GM04503 (cell line): ENCODE data around the gene ELMOD2.
"Not testable (repeated sequence)": the region's sequence is repeated elsewhere in the genome, so short reads cannot be mapped to it uniquely, and the experiment has no call there.

Experiments
- DNase-seq: peaks from one replicate; pipeline ENCODE4 v3.0.0-alpha.2; 2012; ENCODE audit warnings: low read depth

ELMOD2 gene, protein sequence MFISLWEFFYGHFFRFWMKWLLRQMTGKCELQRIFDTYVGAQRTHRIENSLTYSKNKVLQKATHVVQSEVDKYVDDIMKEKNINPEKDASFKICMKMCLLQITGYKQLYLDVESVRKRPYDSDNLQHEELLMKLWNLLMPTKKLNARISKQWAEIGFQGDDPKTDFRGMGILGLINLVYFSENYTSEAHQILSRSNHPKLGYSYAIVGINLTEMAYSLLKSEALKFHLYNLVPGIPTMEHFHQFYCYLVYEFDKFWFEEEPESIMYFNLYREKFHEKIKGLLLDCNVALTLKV

GRCh38 chr4:140523857-140524742 lies at the start of gene ELMOD2:
ELMOD2 (plus strand) TSS chr4:140524168; CDS start chr4:140525429, 1,261 bp downstream.
- DNase-seq = peak; percentile 83

- DNase-seq = no peak
Observed at GRCh38 chr4:140483445-140483844, 40.5 kb upstream of the ELMOD2 start.

GRCh38 chr4:140485939-140486338 lies 38.0 kb upstream of the ELMOD2 start:
- no peak for DNase-seq

DNA sequence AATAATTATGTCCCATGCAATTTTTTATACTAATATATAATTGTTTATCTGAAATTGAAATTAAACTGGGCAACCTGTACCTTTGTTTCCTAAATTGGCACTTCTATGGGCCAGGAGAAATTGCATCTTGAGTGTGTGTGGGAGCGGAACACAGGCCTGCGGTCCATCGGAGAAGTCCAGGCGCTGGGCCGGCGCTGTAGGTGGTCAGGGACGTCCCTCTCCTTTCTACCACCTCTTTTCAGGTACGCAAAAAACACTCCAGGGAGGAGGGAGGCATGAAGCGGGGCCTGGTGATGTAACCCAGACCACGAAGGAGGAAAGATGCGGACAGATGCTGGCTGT lies 26.6 kb upstream of the ELMOD2 start:
- no peak for DNase-seq

DNA sequence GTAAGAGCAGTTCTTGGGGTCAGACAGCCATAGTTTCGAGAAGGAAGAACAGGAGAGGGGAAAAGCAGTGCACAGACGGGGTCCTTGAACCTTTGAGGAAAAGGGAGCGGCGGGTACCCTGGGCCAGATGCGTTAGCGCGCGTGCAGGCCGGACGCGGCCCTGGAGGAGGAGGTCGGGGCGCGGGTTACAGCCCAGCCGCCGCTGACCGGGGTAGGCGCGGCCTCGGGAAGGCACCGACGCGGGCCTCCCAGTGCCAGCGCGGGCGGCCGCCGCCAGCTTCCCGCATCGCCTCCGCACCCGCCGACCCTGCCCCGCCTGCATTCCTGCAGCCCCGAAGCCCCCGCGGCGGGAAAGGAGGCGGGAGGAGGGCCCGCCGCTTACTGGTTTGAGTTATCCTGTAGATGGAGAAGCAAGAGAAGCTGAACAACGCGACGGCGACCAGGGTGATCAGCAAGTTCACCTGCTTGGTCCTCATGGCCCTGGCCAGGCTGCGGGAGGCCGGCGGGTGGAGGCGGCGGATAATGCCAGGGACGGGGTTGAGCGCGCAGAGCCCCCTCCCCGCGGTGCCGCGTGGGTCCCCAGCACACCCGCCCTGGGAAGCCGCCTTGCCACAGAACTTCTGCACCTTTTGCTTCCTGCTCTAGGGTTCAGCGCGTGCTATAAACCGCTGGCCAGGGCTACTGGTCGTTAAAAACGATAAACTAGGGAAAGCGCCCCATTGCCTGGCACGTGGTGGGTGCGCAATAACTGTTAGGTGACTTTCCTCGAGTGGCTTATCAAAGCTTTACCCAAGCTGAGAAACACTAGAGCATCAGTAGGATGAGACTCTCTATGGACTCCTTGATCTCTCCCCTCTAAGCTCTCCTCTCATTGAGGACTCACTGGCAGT lies 26.0 kb upstream of the ELMOD2 start, which contains the start of gene MGAT4D:
MGAT4D (minus strand) TSS at position 547 of the 890 bp plus-strand sequence; CDS start at position 476, 71 bp downstream.
- no peak for DNase-seq

DNA sequence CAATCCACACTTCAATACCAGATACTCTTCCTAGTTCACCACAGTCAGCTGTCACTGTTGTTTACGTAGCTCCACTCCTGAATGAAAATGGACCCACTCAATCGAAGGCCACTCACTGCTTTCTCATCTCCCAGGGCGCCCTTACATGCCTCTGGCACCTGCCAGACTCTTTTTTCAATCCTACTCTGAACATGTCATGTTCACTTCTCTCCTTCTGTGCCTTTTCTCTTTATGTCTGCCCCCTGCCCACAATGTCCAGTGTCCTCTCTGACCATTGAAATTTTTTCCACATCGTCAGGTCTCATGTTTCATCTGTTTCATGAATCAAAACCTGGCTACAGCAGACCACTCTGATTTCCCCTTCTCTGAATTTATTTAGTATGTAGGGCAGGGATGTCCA lies 24.6 kb upstream of the ELMOD2 start:
- DNase-seq = no peak

GRCh38 chr4:140504261-140504660 lies 19.7 kb upstream of the ELMOD2 start:
- DNase-seq = no peak

GRCh38 chr4:140513765-140514164 lies 10.2 kb upstream of the ELMOD2 start:
- DNase-seq = not testable (repeated sequence)

DNA sequence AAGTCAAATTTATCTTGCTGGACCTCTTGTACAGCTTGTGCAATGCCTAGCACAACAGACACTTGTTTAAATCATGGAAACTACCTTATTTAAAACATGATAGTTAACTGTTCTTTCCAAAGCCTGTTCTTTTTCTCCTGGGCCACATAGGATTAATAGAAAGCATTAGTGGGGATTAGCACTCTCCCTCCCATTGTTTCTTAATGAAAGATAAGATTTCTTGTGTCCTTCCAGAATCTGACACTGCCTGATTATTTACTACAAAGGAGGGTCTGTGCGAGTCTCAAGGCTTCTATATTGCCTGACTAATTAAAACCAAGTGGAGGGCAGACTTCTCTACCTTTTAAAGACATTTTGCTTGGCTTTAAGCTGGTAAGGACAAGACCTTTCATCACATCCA lies 8.5 kb upstream of the ELMOD2 start:
- no peak for DNase-seq

DNA sequence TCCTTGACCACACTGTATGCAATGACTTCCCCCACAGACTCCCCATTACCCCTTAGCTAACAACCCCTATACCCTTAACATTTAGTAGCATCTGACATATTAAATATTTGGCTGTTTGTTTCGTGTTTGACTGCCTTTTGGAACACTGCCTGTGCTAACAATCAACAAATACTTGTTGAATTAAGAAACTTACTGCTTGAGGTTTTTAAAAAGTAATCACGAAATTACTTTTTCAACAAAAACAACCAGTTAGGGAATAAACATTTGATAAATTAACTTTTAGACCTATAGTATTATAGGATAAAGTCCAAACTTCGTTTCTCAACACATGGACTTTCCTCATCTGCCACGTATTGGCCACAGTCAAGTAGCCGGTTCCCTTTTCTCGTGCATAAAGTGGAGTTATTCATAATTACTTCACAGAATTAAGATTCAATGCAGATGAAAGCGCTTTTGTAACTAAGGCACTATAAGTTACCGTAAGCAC lies 555 bp upstream of the ELMOD2 start:
- DNase-seq = no peak

DNA sequence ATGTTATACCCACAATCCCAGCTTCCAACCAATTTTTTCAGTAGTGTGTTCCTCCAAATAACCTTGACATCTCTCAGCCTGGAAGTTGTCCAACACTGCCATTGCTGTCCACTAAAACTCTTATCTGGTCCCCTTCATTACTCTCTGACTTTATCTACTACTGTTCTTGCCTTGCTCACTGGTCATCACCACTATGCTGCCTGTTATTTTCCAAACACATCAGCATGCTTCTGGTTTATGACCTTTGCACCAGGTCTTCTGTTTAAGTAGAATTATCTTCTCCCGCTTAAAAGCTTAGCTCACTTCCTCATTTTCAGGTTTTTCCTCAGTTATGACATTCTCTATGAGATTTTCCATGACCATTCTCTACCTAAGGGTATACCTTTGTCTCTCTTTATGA lies 5.5 kb downstream of the ELMOD2 start:
- no peak for DNase-seq

DNA sequence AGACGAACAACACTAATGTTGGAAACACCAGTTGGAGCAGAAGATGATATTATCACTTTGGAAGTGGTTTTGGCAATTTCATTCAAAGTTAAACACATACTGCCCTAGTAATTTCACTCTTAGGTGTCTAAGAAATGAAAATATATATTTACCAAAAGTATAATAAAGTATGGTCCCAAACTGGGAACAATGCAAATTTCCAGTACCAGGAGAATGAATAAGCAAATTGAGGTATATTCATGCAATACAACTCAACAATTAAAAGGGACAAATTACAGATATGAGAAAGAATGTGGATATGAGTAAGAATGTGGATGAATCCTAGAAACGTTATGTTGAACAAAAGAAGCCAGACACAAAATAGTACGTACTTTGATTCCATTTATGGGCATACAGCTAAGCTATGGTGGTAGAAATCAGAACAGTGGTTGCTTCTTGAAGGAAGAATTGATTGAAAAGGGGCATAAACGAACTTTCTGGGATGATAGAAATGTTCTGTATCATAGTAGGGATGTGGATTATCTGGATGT lies 10.0 kb downstream of the ELMOD2 start:
- DNase-seq = no peak

DNA sequence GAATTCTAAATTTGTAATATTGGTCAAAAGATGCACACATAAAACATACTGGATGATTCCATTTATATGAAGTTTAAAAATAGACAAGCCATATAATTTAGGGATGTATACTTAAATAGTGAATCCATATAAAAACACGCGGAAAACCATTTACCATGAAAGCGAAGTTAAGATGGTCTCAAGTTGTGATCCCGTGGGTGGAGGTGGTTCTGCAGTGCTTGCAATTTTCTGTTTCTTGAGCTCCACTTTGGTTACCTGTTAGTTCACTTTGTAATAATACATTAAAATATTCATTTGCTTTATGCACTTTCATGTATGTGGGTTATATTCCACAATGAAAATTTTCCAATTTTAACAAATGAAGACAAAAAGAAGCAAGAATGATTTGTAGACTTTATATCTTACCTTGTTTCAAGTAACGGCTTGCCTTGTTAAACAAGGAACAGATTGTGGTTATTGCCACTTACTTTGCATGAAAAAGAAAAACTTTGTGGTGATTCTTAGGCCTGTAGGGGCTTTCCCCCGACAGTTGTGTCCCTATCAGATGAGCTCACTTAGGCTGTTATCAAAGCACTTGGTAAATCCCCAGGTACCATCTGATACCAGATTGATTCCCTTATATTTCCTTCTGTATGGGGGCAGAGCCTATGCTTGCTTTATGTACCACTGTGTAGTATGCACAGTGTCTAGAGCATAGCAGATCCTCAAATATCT lies 32.6 kb downstream of the ELMOD2 start:
- DNase-seq = no peak

DNA sequence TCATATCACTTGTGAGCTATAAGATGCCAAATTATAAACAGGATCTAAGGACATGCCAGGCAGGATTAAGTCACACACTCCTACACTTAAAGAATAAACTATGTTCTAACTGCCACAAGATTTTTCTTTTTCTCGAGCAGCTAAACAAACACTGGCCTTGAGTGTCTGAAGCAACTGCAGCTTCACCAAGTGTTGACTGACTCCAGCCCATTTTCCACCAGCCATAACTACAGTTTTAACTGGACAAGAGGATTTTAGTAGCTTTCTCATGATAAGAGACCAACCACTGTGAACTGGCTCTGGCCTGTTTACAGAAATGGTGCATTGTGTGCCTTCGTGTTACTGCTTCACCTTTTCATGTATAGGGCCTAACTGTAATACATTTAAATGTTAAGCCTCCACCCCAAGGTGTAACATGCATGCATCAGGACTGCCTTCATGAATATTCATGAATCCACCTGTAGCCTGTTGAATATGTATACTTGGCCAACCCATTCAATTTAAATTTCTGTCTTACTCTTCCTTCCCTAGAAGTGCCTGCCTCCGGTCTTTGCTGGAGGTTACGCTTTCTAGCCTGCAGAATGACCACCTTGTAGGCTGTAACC lies 34.0 kb downstream of the ELMOD2 start:
- no peak for DNase-seq

GRCh38 chr4:140559696-140560095 lies 35.7 kb downstream of the ELMOD2 start:
- DNase-seq = no peak

DNA sequence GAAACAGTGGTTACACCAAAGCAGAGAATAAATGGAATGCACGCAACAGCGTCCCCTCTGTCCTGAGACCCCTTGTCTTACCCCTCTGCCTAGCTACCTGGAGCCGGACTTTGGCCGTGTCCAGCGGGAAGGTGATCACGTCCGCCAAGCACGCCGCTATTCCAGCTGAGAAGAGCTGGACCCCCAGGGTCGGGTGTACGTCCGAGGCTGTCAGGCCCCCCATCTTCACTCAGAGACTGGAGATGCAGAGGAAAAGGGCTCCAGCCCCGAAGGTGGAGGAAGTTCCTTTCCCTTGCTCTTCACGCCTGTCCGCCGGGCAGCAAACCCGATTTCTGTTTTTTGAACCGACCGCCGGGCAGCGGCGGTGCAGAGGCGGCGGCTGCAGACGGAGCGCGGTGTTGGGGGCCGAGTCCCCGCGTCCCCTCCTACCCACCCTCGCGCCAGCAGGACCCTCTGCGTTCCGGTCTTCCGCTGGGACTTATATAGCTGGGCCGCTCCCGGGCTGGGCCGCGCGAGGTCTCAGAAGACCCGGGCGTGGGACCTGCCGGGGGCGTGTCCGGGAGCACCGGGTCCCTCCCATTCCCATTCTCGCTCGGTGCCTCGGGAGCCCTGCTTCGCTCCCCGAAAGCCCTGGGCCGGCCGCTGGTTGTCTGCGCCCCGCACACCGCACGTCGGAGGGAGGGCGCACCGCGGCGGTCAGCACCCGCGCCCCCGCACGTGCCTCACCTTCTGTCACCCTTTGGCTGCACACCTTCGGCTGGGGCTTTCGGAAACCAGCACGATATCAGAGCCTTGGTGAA lies 44.7 kb downstream of the ELMOD2 start, which contains the start of gene UCP1:
UCP1 (minus strand) TSS at position 455 of the 800 bp plus-strand sequence; CDS start at position 223, 232 bp downstream.
- DNase-seq = no peak

DNA sequence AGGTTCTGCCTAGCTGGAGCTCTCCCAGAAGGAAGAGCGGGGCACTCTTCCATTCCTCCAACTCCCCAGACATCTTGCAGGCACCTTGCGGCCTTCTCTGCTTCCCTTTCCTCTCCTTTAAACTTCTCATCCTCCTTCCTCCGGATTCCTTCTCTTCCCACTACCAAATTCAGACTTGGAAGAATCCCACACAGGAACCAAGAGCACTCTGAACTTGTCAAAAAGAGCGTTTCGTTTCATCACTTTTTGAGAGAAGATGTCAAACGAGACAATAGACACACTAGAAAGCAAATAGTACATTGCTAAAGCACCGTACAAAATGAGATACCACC lies 45.3 kb downstream of the ELMOD2 start:
- DNase-seq = no peak

DNA sequence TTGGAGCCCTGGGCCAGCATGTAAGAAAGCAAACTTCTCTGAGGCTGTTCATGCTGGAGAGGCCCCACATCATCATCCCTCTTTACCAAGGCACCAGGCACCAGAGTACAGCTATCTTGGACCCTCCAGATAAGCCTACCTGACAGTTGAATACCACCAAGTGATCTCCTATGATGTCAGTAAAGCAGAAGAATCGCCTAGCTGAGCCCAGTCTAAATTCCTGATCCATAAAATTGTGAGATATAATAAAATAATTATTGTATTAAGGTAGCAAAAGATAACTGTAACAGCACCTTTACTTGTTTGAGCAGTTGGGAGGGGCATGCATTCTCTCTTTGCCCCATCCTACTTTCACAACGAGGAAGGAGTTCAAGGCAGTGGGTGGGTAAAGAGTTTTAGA lies 47.7 kb downstream of the ELMOD2 start:
- DNase-seq = no peak

GRCh38 chr4:140575489-140575888 lies 51.5 kb downstream of the ELMOD2 start:
- no peak for DNase-seq

GRCh38 chr4:140579278-140579677 lies 55.3 kb downstream of the ELMOD2 start:
- no peak for DNase-seq
